HG02973 (cell line): ENCODE results near the gene SPATA4.

Experiments
- ATAC-seq: cut with Tn5 transposase; IDR thresholded peaks from one replicate; pipeline ENCODE4 v1.9.1; 2021; ENCODE audit warnings: moderate library complexity; ENCODE audit not compliant: unreplicated experiment

Gene SPATA4

GRCh38 chr4:176189891-176190795 is 5.2 kb downstream of the SPATA4 start:
- ATAC-seq: no peak

GRCh38 chr4:176188654-176189053 is 6.7 kb downstream of the SPATA4 start:
- no peak for ATAC-seq

GRCh38 chr4:176187624-176188023 is 7.8 kb downstream of the SPATA4 start:
- no peak for ATAC-seq

- ATAC-seq: no peak
Observed at GRCh38 chr4:176186671-176187395, 8.6 kb downstream of the SPATA4 start.

- ATAC-seq: no peak
Observed at GRCh38 chr4:176186067-176186466, 9.3 kb downstream of the SPATA4 start.

GRCh38 chr4:176185051-176185450 is 10.3 kb downstream of the SPATA4 start:
- no peak for ATAC-seq

- ATAC-seq: no peak
Observed at GRCh38 chr4:176163041-176163440, 32.3 kb downstream of the SPATA4 start.

- no peak for ATAC-seq
Observed at GRCh38 chr4:176156656-176157055, 38.7 kb downstream of the SPATA4 start.

- no peak for ATAC-seq
Observed at GRCh38 chr4:176153124-176153523, 42.3 kb downstream of the SPATA4 start.

- no peak for ATAC-seq
Observed at GRCh38 chr4:176150704-176151103, 44.7 kb downstream of the SPATA4 start.

GRCh38 chr4:176150356-176150682 is 45.1 kb downstream of the SPATA4 start:
- no peak for ATAC-seq

- ATAC-seq: no peak
Observed at GRCh38 chr4:176149680-176150355, 45.6 kb downstream of the SPATA4 start.

GRCh38 chr4:176142253-176142652 is 53.1 kb downstream of the SPATA4 start:
- ATAC-seq: no peak

GRCh38 chr4:176139518-176139917 is 55.9 kb downstream of the SPATA4 start:
- ATAC-seq: no peak

GRCh38 chr4:176137631-176138030 is 57.8 kb downstream of the SPATA4 start:
- ATAC-seq: no peak

GRCh38 chr4:176134670-176135069 is 60.7 kb downstream of the SPATA4 start:
- ATAC-seq: no peak
